Panc1 (cell line): ENCODE data around the gene INPP4A. TPM values are rescaled to one million over a fixed set of nuclear protein-coding genes. Genes with fewer than 3 reads are reported as not detected.

ENCODE experiments used
- ATAC-seq: fragments of 200-7000 bp; cut with Tn5 transposase; 2 replicates; pipeline ENCODE4 v1.9.1; 2020; ENCODE audit warnings: mild to moderate bottlenecking, moderate library complexity
- BruUV-seq: library from RNA; stranded (reverse); fragments of 400-500 nt; replicated peaks from 2 replicates; lab custom pipeline; 2021; lab: Mats Ljungman, UMichigan
- CTCF ChIA-PET: fragments of 300-600 bp; sonication (Branson Sonifier 250); formaldehyde crosslinking; loops from one replicate; lab custom pipeline; 2022; ENCODE audit warnings: antibody characterized with exemption; lab: Charles Lee
- POLR2A ChIA-PET: fragments of 300-600 bp; sonication (Branson Sonifier 250); formaldehyde crosslinking; loops from one replicate; lab custom pipeline; 2022; ENCODE audit warnings: antibody characterized with exemption; lab: Charles Lee
- DNase-seq: peaks from one replicate; pipeline ENCODE4 v3.0.0-alpha.2; 2010; ENCODE audit warnings: low read depth, low spot score
- H3K27ac ChIP-seq: 2 replicates; pipeline ENCODE4 v1.5.1; 2011; ENCODE audit warnings: mild to moderate bottlenecking, low read length, inconsistent platforms
- H3K27me3 ChIP-seq: fragments of 200-500 bp; sonication (Bioruptor generic); 2 replicates; pipeline ENCODE4 v1.6.0; 2014; ENCODE audit warnings: low read length, inconsistent platforms; ENCODE audit not compliant: control insufficient read depth, insufficient read depth
- H3K36me3 ChIP-seq: fragments of 200-500 bp; sonication (Bioruptor generic); 2 replicates; pipeline ENCODE4 v1.5.1; 2014; ENCODE audit warnings: inconsistent platforms, mild to moderate bottlenecking, low read length, moderate library complexity; ENCODE audit not compliant: control insufficient read depth, insufficient read depth
- H3K4me1 ChIP-seq: 2 replicates; pipeline ENCODE4 v1.5.1; 2011; ENCODE audit warnings: inconsistent platforms, mild to moderate bottlenecking, low read length, moderate library complexity; ENCODE audit not compliant: control insufficient read depth, insufficient read depth
- H3K4me3 ChIP-seq, 2 experiments: 2 replicates each; pipeline ENCODE4 v1.5.1; 2011 to 2012; ENCODE audit warnings: low read depth in 2 of 2, low read length in 2 of 2, mild to moderate bottlenecking in 2 of 2, inconsistent platforms in 1 of 2, moderate library complexity in 1 of 2
- H3K9me3 ChIP-seq: fragments of 200-500 bp; sonication (Bioruptor generic); 2 replicates; pipeline ENCODE4 v1.5.1; 2014; ENCODE audit warnings: low read depth, mild to moderate bottlenecking, inconsistent platforms, low read length, moderate library complexity; ENCODE audit not compliant: control insufficient read depth, insufficient read depth
- POLR2AphosphoS5 ChIP-seq: IDR thresholded peaks from 2 replicates; pipeline ENCODE4 v1.6.1; 2012; ENCODE audit warnings: mild to moderate bottlenecking, low read depth, low read length, moderate library complexity
- SIN3A ChIP-seq: IDR thresholded peaks from 2 replicates; pipeline ENCODE4 v1.6.1; 2012; ENCODE audit warnings: low read depth, mild to moderate bottlenecking, low read length, moderate library complexity, borderline replicate concordance; ENCODE audit not compliant: insufficient read depth
- TCF7L2 ChIP-seq: IDR thresholded peaks from 2 replicates; pipeline ENCODE4 v1.6.1; 2011; ENCODE audit warnings: mild to moderate bottlenecking, low read depth, low read length, inconsistent platforms
- in situ Hi-C: cut with HindIII; loops from 2 replicates; pipeline ENCODE4 v1.10.0; 2016; ENCODE audit warnings: low sequenced_read_pairs, low pct_unique_long_range_greater_than_20kb
- intact Hi-C: fragments of 100-400 bp; cut with micrococcal nuclease; formaldehyde crosslinking; loops from one replicate; pipeline ENCODE4 v1.10.0; 2022; ENCODE audit not compliant: unreplicated experiment
- total RNA-seq: library from RNA; stranded (reverse); gene quantifications from one replicate; pipeline ENCODE4 v1.2.1, GENCODE V29; 2021; ENCODE audit not compliant: unreplicated experiment
- TF ChIP-seq, protein P1 (sequence below): fragments of 450-650 bp; IDR thresholded peaks from 2 replicates; pipeline ENCODE4 v1.5.1; 2017; ENCODE audit warnings: mild to moderate bottlenecking
- TF ChIP-seq, protein P2 (sequence below), 2 experiments: IDR thresholded peaks; 2 replicates each; pipeline ENCODE4 v1.6.1; 2011 to 2012; ENCODE audit warnings: low read depth in 2 of 2, control low read depth in 1 of 2, low read length in 1 of 2, mild to moderate bottlenecking in 1 of 2, moderate library complexity in 1 of 2; ENCODE audit not compliant: insufficient read depth in 1 of 2

INPP4A gene
- total RNA-seq, 1 experiment from 2014 or later = 22.9 TPM

DNA sequence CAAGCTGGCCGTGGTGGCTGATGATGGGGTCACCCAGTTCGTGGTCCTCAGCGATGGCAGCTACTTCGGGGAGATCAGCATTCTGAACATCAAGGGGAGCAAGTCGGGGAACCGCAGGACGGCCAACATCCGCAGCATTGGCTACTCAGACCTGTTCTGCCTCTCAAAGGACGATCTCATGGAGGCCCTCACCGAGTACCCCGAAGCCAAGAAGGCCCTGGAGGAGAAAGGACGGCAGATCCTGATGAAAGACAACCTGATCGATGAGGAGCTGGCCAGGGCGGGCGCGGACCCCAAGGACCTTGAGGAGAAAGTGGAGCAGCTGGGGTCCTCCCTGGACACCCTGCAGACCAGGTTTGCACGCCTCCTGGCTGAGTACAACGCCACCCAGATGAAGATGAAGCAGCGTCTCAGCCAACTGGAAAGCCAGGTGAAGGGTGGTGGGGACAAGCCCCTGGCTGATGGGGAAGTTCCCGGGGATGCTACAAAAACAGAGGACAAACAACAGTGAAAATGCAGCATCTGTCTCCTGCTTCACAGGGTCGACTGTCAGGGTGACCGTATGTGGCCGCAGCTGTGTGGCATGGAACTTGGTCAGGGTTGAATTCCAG, 47.8 kb upstream of the INPP4A start:
- H3K4me1 ChIP-seq = no peaks in the 10 kb centered on the region
- no TSS peak for BruUV-seq
- H3K9me3 ChIP-seq = no peaks in the 10 kb centered on the region
- H3K27ac ChIP-seq = no peak overlapping the region
- no peak for TF ChIP-seq POLR2AphosphoS5
- no peak for TF ChIP-seq SIN3A
- TF ChIP-seq TCF7L2 = no peak
- TF ChIP-seq, protein P1, sequence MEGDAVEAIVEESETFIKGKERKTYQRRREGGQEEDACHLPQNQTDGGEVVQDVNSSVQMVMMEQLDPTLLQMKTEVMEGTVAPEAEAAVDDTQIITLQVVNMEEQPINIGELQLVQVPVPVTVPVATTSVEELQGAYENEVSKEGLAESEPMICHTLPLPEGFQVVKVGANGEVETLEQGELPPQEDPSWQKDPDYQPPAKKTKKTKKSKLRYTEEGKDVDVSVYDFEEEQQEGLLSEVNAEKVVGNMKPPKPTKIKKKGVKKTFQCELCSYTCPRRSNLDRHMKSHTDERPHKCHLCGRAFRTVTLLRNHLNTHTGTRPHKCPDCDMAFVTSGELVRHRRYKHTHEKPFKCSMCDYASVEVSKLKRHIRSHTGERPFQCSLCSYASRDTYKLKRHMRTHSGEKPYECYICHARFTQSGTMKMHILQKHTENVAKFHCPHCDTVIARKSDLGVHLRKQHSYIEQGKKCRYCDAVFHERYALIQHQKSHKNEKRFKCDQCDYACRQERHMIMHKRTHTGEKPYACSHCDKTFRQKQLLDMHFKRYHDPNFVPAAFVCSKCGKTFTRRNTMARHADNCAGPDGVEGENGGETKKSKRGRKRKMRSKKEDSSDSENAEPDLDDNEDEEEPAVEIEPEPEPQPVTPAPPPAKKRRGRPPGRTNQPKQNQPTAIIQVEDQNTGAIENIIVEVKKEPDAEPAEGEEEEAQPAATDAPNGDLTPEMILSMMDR = no peak
- TF ChIP-seq, protein P2, sequence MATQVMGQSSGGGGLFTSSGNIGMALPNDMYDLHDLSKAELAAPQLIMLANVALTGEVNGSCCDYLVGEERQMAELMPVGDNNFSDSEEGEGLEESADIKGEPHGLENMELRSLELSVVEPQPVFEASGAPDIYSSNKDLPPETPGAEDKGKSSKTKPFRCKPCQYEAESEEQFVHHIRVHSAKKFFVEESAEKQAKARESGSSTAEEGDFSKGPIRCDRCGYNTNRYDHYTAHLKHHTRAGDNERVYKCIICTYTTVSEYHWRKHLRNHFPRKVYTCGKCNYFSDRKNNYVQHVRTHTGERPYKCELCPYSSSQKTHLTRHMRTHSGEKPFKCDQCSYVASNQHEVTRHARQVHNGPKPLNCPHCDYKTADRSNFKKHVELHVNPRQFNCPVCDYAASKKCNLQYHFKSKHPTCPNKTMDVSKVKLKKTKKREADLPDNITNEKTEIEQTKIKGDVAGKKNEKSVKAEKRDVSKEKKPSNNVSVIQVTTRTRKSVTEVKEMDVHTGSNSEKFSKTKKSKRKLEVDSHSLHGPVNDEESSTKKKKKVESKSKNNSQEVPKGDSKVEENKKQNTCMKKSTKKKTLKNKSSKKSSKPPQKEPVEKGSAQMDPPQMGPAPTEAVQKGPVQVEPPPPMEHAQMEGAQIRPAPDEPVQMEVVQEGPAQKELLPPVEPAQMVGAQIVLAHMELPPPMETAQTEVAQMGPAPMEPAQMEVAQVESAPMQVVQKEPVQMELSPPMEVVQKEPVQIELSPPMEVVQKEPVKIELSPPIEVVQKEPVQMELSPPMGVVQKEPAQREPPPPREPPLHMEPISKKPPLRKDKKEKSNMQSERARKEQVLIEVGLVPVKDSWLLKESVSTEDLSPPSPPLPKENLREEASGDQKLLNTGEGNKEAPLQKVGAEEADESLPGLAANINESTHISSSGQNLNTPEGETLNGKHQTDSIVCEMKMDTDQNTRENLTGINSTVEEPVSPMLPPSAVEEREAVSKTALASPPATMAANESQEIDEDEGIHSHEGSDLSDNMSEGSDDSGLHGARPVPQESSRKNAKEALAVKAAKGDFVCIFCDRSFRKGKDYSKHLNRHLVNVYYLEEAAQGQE (IDR thresholded peaks at IDR 0.05; ENCODE audit: insufficient read depth in 1 of 2, low read depth in 2 of 2, low read length in 1 of 2) = no peak
- H3K4me3 ChIP-seq = no peak overlapping the region
- peaks cover 21% of the 10 kb centered on the region for H3K27me3 ChIP-seq
- in situ Hi-C loops (no loop called here), intact Hi-C loops (no loop called here)
- H3K36me3 ChIP-seq = no peaks in the 10 kb centered on the region
- DNase-seq = no peak
- ChIA-PET CTCF (no interaction called here), POLR2A (no interaction called here)
- ATAC-seq = no peak

DNA sequence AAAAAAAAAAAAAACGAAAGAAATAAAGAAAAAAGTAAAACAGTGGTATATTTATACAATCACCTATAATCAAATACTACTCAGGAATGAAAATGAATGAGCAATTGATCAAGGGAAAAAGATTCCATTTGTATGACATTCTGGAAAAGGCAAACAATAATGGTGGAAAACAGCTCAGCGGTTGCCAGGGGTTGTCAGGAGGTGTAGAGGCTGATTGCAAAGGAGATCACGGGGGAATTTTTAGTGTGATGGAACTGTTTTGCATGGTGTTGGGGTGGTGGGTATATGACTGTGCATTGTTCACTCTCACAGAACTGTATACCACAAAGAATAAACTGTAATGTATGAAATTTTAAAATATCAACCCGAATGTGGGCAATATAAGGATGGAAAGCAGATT, 45.5 kb upstream of the INPP4A start:
- in situ Hi-C loops = no loop called here
- CTCF ChIA-PET = no interaction called here
- Histone ChIP-seq H3K27ac (no peak overlapping the region), H3K27me3 (peaks cover 23% of the 10 kb centered on the region), H3K36me3 (no peaks in the 10 kb centered on the region), H3K4me1 (no peaks in the 10 kb centered on the region), H3K4me3 (no peak overlapping the region), H3K9me3 (no peaks in the 10 kb centered on the region)
- ATAC-seq (no peak), DNase-seq (no peak)
- TF ChIP-seq TCF7L2 (no peak), SIN3A (no peak), POLR2AphosphoS5 (no peak)
- TF ChIP-seq, protein P2 (IDR thresholded peaks at IDR 0.05; ENCODE audit: insufficient read depth in 1 of 2, low read depth in 2 of 2, low read length in 1 of 2) = no peak
- TF ChIP-seq, protein P1 = no peak
- POLR2A ChIA-PET = no interaction called here
- intact Hi-C loops = no loop called here
- no TSS peak for BruUV-seq
